Muscle of back (tissue), 11 donors: ENCODE data around the gene ALDH16A1. TPM values are rescaled to one million over a fixed set of nuclear protein-coding genes. Genes with fewer than 3 reads are reported as not detected.

Experiments
- DNase-seq, 3 donors: peaks; one replicate each; pipeline versions ENCODE4 v3.0.0 to v3.0.0-alpha.2; 2013
- polyA plus RNA-seq, 10 donors: library from polyadenylated mRNA; unstranded; fragments of 120-200 nt; gene quantifications; one replicate each; pipeline ENCODE4 v1.2.1, GENCODE V29; 2013; ENCODE audit not compliant: insufficient read length in 10 of 10

ALDH16A1 gene
- polyA plus RNA-seq, 10 donors: 6.0 to 17.8 (median 10.6) TPM

DNA sequence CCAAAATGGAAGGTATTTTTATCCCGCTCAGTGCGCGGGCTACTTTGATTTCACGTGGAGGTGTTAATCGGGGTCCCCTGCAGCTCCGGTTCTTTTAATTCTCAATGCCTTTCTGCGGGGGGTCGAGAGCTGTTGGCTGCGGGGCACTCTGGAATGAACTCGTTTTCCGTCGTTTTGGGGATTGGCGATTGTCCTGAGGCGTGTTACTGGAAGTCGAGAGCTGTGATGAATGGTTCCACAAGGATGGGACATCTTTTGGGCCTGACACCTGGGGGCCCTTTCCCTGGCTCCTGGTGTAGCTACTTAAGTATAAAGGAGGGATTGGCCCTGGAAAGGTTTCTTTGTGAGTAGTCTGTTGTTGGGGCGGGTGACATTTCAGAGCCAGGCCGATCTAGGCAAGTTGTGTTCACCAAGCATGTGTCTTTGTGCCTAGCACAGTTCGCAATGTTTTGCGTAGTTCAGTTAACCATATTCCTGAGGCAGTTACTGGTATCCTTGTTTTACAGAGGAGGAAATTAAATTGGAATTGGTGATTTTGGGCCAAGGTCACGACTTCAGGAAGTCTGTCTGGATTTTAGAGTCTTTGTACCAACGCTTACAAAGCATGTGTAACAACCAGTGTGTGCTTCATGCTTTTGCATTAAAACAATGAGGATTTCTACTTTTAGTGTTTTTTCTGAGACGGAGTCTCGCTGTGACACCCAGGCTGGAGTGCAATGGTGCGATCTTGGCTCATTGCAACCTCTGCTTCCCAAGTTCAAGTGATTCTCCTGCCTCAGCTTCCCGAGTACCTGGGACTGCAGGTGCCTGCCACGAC, 35.2 kb downstream of the ALDH16A1 start:
- no peak for DNase-seq

DNA sequence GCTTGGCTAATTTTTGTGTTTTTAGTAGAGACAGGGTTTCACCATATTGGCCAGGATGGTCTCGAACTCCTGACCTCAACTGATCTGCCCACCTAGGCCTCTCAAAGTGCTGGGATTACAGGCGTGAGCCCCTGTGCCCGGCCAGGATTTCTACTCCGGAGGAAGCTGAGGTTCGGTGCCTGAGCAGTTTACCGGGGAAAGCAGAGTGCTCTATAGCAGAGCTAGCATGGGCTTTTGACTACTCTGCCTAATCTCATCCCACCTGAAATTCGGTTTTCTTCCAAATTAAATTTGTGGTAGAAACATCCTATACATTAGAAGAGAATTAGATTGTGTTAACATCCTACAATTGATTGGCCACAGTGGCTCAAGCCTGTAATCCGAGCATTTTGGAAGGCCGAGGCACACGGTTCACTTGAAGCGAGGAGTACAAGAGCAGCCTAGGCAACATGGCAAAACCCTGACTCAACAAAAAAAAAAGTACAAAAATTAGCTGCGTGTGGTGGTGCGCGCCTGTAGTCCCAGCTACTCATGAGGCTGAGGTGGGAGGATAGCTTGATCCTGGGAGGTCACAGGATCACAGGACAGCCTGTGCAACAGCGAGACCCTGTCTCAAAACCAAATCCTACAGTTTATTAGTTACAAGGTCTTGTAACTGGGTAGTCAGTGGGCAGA, 36.0 kb downstream of the ALDH16A1 start:
- DNase-seq: no peak

DNA sequence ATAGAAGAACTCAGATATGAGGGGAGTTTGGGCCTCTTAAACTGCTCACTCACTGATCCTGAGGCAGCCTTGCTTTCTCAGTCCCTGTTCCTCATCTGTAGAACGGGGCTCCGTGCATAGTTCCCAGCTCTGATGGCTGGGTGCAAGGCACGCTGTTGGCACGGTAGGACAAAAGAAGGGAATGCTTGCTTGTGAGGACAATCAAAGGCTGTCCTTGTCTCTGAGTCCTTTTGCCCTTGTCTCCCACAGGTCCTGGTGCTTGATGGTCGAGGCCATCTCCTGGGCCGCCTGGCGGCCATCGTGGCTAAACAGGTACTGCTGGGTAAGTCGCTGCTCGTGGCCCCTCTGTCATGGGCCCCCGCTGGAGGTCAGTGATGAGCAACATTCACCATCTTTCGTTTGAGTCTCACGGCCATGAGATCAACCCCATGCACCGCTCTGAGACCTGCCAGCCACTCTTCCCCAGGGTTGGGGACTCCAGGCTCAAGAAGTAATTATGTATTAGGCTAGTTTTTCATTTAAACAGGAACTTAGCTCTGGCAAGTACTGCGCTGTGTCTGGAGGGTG, 36.7 kb downstream of the ALDH16A1 start:
- DNase-seq: no peak

DNA sequence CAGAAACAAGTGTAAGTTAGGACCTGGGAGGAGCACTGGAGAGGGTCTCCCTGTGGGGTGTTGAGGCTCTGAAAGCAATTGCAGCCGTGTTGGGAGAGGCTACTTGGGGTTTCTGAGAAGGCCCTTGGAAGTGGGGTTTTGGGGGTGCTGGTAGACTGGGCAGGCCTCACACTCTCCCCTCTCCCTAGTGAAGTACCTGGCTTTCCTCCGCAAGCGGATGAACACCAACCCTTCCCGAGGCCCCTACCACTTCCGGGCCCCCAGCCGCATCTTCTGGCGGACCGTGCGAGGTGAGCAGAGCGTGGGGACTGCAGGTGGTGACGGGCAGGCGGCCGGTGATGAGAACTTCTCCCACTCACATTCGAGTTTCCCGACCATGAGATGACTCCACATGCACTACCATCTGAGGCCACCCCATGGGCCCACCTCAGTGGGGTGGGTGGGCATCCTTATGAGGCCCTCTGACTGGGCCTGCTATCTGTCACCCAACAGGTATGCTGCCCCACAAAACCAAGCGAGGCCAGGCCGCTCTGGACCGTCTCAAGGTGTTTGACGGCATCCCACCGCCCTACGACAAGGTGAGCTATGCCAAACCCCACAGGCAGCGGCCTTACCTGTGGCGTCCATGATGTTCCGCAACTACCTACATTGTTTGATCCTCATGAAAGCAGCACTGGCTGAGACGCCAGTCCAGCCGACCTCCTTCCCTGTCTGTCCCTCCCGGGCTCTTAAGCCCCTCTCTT, 37.4 kb downstream of the ALDH16A1 start:
- no peak for DNase-seq

DNA sequence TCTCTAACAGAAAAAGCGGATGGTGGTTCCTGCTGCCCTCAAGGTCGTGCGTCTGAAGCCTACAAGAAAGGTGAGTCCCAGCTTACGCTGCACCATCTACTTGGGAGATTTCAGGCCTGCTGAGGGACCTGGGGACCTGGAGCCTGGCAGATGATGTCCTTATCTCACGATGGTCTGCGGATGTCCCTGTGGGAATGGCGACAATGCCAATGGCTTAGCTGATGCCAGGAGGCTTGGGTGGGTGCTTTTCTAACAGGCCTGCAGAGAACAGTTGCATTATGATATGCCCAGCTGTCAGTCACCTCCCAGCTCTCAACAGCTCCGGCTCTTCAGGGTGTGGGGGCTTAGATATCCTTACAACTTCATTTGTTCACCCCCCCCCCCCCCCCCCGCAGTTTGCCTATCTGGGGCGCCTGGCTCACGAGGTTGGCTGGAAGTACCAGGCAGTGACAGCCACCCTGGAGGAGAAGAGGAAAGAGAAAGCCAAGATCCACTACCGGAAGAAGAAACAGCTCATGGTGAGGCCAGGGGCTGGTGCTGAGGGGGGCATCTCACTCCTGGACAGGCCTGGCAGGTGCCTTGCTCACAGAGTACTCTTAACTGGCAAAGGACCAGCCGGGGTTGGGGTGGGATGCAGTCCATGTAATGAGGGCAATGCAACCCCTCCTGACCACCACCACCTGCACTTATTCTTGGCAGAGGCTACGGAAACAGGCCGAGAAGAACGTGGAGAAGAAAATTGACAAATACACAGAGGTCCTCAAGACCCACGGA, 38.2 kb downstream of the ALDH16A1 start:
- no peak for DNase-seq

DNA sequence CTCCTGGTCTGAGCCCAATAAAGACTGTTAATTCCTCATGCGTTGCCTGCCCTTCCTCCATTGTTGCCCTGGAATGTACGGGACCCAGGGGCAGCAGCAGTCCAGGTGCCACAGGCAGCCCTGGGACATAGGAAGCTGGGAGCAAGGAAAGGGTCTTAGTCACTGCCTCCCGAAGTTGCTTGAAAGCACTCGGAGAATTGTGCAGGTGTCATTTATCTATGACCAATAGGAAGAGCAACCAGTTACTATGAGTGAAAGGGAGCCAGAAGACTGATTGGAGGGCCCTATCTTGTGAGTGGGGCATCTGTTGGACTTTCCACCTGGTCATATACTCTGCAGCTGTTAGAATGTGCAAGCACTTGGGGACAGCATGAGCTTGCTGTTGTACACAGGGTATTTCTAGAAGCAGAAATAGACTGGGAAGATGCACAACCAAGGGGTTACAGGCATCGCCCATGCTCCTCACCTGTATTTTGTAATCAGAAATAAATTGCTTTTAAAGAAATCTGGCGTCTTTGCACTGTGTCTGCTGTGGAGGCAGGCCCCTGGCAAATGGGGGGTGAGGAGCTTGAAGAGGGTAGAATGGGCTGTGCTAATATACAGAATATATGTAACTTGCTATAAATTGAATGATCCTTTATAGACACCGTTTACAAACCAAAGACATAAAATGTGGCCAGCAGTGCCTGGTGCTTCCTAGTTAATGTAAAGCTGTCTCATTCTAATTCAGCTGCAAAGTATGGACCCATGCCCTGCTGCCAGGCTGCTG, 39.0 kb downstream of the ALDH16A1 start:
- no peak for DNase-seq

DNA sequence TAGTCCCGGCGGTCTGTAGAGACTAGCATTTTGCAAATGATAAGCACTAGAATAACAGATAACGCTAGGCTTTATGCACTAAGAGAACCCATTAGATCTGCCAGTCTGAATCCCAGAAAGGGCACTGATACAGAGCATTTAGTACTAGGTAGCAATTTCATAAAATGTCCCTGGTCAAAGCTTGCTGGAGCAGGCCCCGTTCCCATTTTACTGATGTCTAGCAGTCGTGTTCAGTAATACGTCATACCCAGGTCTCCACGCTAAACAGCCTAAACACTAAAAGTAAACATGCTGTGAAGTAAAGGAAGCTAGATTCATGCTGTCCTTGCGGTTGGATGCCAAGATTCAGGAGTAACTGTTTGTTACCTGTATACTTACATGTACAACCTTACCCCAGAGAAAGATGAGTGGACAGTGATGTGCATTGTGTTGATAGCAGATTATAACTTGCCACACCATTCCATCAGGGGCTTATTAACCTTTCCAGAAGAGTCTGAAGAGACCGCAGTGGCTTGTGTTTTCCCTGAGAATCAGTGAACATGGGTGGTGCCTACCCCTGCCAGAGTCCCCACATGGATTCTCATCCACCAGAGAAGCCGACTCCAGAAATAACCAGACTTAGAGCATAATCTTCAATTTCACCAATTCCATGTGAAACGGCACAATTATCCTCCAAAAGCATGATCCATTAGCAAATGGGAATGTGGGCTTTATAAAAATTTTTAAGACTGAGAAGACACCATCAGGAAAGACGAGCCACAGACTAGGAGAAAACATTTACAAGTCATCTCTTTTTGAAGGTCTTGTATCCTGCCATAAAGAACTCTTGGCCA, 39.8 kb downstream of the ALDH16A1 start:
- no peak for DNase-seq

DNA sequence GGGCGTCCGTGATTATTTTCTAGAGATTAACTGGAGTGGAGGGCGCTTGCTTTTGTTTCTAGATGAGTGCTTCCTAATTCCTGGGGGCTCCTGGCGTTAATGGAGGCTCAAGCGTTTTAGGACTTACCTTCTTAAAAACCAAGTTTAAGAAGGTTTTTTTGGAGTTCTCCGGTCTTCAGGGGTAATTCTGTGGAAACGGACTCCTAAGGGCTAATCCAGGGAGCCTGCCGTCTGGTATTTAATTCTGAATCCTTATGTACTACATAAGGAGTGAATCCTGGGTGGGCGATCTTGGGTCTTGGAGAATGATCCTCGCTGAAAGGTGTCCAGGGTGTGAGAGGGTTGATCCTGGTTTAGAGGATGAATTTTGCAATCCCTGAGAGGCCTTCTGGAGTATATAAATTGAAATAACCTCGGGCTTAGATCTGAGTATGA, 43.6 kb downstream of the ALDH16A1 start:
- DNase-seq: no peak

DNA sequence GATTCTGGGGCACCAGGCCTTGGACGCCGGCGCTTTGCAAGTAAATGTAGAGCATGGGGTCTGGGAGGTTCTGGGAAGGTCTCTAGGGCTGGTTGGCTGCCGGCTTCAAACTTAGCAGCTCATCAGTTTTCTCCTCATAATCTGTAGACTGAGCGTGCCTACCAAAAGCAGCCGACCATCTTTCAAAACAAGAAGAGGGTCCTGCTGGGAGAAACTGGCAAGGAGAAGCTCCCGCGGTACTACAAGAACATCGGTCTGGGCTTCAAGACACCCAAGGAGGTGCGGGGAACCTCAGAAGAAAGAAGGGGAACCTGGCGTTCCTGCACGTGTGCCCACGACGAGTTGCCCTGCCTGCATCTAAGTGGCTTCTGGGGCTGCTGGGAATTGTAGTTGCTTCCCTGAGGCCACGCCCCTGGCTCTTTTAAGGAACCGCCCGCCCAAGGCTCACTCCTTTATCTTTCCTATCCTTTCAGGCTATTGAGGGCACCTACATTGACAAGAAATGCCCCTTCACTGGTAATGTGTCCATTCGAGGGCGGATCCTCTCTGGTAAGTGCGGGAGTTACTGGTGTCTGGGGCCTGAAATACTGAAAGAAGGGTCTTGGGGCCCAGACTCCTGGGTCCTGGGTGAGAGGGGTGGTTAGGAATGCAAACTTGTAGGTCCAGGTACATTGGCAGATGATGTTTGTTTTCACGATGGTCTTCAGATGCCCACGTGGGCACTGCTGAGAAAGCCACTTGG, 44.2 kb downstream of the ALDH16A1 start:
- DNase-seq: peak in 1 of 3 donors; percentile 74

DNA sequence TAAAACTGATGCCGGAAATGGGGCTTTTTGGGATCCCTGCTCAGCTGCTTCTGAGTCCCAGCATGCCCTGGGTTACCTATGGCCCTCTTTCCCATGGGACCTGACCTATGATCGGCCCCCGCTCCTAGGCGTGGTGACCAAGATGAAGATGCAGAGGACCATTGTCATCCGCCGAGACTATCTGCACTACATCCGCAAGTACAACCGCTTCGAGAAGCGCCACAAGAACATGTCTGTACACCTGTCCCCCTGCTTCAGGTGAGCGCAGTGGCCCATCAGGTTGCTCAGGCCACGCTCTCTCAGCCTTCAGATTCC, 44.7 kb downstream of the ALDH16A1 start:
- no peak for DNase-seq

DNA sequence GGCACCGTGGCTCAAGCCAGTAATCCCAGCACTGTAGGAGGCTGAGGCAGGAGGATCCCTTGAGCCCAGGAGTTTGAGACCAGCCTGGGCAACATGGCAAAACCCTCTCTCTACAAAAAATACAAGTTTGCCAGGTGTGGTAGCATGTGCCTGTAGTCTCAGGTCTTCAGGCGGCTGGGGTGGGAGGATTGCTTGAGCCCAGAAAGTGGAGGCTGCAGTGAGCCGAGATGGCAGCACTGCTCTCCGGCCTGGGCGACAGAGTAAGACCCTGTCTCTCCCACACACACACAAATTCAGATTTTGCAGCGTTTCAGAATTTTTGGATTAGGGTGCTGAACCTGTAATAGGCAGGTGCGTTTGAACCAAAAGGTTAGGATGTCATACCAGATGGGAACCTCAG, 45.5 kb downstream of the ALDH16A1 start:
- DNase-seq: no peak

DNA sequence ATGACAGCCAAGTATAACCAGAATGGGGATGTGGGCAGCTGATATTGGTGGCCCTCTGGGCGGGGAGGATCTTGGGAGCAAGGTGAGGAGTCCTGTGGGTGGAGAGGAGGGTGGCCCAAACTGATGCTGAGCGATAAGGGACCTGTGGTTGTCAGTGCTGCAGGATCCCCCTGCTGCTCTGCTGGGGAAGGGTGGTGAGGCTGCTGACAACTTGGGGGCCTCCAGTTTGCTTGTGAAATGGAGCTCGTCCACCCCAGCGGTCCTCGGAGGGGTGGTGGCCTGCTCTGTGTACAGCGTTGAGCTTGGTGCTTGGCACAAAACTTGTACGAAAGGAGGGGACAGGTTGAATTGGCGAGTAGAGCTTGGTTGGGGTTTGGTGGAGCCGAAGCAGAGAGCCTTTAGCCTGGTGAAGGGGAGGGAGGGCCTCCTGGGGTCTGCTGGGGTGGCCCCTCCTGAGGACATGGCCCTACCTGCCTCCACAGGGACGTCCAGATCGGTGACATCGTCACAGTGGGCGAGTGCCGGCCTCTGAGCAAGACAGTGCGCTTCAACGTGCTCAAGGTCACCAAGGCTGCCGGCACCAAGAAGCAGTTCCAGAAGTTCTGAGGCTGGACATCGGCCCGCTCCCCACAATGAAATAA, 46.1 kb downstream of the ALDH16A1 start:
- no peak for DNase-seq

DNA sequence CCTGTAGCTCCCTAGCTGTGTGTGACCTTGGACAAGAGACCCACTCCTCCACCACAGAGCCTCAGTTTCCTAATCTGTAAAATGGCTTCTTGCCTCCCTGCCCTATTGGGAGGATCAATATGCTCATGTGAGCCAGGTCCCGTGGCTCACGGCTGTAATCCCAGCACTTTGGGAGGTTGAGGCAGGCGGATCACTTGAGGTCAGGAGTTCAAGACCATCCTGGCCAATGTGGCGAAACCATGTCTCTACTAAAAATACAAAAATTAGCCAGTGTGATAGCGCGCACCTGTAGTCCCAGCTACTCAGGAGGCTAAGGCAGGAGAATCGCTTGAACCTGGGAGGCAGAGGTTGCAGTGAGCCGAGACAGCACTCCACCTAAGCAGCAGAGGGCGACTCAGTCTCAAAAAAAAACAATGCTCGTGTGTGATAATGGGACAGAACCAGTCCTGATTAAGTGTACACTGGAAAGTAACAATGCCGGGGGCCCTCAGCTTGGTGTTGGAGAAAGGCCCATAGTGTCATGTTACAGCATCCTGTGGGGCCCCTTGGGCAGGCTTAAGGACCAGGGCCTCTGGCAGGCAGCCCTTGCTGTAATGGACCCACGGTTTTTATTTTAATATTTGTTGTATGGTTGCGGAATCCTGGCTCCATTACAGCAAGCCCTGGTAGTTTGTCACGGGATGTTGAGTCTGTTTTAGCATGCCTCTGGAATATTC, 50.0 kb downstream of the ALDH16A1 start:
- DNase-seq: peak; percentile 65 to 91 (median 76)

DNA sequence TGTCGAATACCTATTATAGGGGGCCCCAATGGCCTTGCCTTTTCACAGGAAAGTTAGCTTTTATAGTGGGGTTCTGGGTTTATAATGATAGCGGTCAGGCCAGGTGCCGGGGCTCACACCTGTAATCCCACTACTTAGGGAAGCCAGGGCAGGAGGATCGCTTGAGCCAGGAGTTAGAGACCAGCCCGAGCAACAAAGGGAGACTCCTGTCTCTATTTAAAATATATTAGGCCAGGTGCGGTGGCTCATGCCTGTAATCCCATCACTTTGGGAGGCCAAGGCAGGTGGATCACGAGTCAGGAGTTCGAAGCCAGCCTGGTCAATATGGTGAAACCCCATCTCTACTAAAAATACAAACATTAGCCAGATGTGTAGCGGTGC, 50.5 kb downstream of the ALDH16A1 start:
- DNase-seq: no peak

DNA sequence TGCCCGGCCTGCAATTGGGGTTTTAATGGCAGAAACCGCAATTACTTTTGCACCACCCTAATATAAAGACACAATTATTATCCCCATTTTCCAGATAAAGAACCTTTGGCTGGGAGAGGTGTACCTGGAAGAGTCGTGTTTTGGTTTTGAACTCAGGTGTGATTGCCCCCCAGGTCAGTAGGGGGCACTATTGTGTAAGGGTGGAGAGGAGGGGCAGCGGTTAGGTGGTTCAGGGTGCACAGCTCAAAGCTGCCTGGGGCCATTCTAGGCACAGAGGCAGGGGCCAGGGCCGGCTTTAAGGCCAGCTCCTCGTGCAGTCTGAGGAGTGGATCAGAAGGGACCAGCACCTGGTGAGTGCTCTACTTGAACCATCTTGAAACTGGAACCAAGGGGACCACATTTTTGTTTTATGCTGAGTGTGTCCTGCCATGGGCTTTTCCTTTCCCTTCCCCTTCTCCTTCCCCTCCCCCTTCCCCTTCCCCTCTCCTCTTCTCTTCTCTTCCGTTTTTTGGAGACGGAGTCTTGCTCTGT, 53.6 kb downstream of the ALDH16A1 start:
- DNase-seq: peak in 1 of 3 donors; percentile 57

DNA sequence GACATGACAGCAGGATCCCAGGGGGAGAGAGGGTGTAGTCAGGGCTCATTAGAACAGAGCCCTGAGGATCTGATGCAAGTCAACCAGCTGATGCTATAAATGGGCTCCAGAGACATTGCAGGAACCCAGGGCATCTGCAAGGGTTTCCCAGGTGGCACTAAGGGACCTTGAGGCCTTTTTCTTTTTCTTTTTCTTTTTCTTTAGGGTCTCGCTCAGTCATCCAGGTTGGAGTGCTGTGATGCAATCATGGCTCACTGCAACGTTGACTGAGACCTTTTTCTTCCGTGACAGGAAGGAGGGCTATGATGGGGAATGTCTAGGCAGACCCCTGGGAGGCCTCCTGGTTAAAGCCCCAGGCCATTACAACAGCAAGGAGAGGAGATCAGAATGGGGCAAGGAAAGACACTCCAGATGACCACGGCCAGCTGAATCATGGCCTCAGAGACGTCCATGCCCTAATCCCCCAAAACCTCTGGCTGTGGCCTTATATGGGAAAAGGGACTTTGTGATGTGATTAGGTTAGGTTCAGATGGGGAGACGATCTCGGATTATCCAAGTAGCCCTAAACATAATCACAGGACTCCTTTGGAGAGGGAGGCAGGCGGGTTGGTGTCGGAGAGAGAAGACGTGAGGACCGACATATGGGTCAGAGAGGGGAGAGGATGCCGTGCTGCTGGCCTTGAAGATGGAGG, 54.9 kb downstream of the ALDH16A1 start:
- DNase-seq: no peak
